HG02885 (cell line): ENCODE measurements around the gene TXNL4A.
"Not testable (repeated sequence)": the region's sequence is repeated elsewhere in the genome, so short reads cannot be mapped to it uniquely, and the experiment has no call there.

Experiments
- ATAC-seq: cut with Tn5 transposase; IDR thresholded peaks from one replicate; pipeline ENCODE4 v1.9.1; 2021; ENCODE audit warnings: mild to moderate bottlenecking; ENCODE audit not compliant: unreplicated experiment, poor library complexity

Gene TXNL4A

GRCh38 chr18:79965119-79965902 is 23.1 kb downstream of the TXNL4A start:
- ATAC-seq: no peak

- ATAC-seq: peak; percentile 56
These were observed 23.8 kb downstream of the TXNL4A start, which contains the start of gene HSBP1L1 for GRCh38 chr18:79964330-79965118. HSBP1L1 (plus strand) TSS chr18:79964643; CDS start chr18:79964736, 93 bp downstream.

GRCh38 chr18:79963658-79964329 is 24.6 kb downstream of the TXNL4A start:
- ATAC-seq: no peak

- ATAC-seq: peak; percentile 74
These were observed 25.3 kb downstream of the TXNL4A start for GRCh38 chr18:79962835-79963657.

GRCh38 chr18:79962311-79962710 is 26.1 kb downstream of the TXNL4A start:
- ATAC-seq: no peak

GRCh38 chr18:79961527-79962291 is 26.7 kb downstream of the TXNL4A start:
- ATAC-seq: no peak

- ATAC-seq: no peak
These were observed 27.3 kb downstream of the TXNL4A start for GRCh38 chr18:79960921-79961526.

- ATAC-seq: not testable (repeated sequence)
These were observed 28.1 kb downstream of the TXNL4A start for GRCh38 chr18:79960161-79960801.

- ATAC-seq: no peak
These were observed 29.4 kb downstream of the TXNL4A start for GRCh38 chr18:79958981-79959380.

GRCh38 chr18:79956276-79956675 is 32.1 kb downstream of the TXNL4A start:
- no peak for ATAC-seq

GRCh38 chr18:79955302-79956075 is 32.9 kb downstream of the TXNL4A start:
- ATAC-seq: no peak

- no peak for ATAC-seq
These were observed 33.6 kb downstream of the TXNL4A start for GRCh38 chr18:79954791-79955190.

- no peak for ATAC-seq
These were observed 34.3 kb downstream of the TXNL4A start for GRCh38 chr18:79953971-79954651.

GRCh38 chr18:79952996-79953559 is 35.3 kb downstream of the TXNL4A start:
- ATAC-seq: no peak

- no peak for ATAC-seq
These were observed 35.8 kb downstream of the TXNL4A start for GRCh38 chr18:79952456-79952995.
